Liver (tissue), 3 donors: Measurements from ENCODE around the gene AHI1.

ENCODE experiments used
- EGR1 ChIP-seq, 2 donors: IDR thresholded peaks; 2 replicates each; pipeline ENCODE4 v1.6.1; 2016 to 2018; ENCODE audit warnings: antibody characterized with exemption in 2 of 2, low read depth in 2 of 2
- FOXA1 ChIP-seq: IDR thresholded peaks from 2 replicates; pipeline ENCODE4 v1.6.1; 2016; ENCODE audit warnings: antibody characterized with exemption
- FOXA2 ChIP-seq: IDR thresholded peaks from 2 replicates; pipeline ENCODE4 v1.6.1; 2016; ENCODE audit warnings: antibody characterized with exemption
- GABPA ChIP-seq, 2 donors: IDR thresholded peaks in 1 of 2; conservative IDR thresholded peaks in 1 of 2; 2 replicates each; pipeline ENCODE4 v1.6.1; 2016; ENCODE audit warnings: antibody characterized with exemption in 2 of 2, mild to moderate bottlenecking in 1 of 2, moderate library complexity in 1 of 2
- HNF4G ChIP-seq: IDR thresholded peaks from 2 replicates; pipeline ENCODE4 v1.6.1; 2016; ENCODE audit warnings: antibody characterized with exemption
- JUND ChIP-seq, 2 donors: IDR thresholded peaks; 2 replicates each; pipeline ENCODE4 v1.6.1; 2016; ENCODE audit warnings: antibody characterized with exemption in 2 of 2
- RAD21 ChIP-seq, 2 donors: IDR thresholded peaks; 2 replicates each; pipeline ENCODE4 v1.6.1; 2016; ENCODE audit warnings: antibody characterized with exemption in 2 of 2, mild to moderate bottlenecking in 2 of 2
- RXRA ChIP-seq, 2 donors: IDR thresholded peaks; 2 replicates each; pipeline ENCODE4 v1.6.1; 2017 to 2018; ENCODE audit warnings: antibody characterized with exemption in 2 of 2, mild to moderate bottlenecking in 1 of 2
- TAF1 ChIP-seq: conservative IDR thresholded peaks from 2 replicates; pipeline ENCODE4 v1.6.1; 2016; ENCODE audit warnings: antibody characterized with exemption, mild to moderate bottlenecking
- YY1 ChIP-seq: IDR thresholded peaks from 2 replicates; pipeline ENCODE4 v1.6.1; 2016; ENCODE audit warnings: antibody characterized with exemption, mild to moderate bottlenecking
- TF ChIP-seq, protein P1 (sequence below): fragments of 150-350 bp; IDR thresholded peaks from 2 replicates; pipeline ENCODE4 v1.5.1; 2017; ENCODE audit warnings: improper control_type of control experiment, low read depth, low read length; ENCODE audit not compliant: missing input control
- TF ChIP-seq, protein P2 (sequence below): IDR thresholded peaks from 2 replicates; pipeline ENCODE4 v1.6.1; 2016; ENCODE audit warnings: antibody characterized with exemption, mild to moderate bottlenecking
- TF ChIP-seq, protein P3 (sequence below): IDR thresholded peaks from 2 replicates; pipeline ENCODE4 v1.6.1; 2016; ENCODE audit warnings: antibody characterized with exemption
- TF ChIP-seq, protein P4 (sequence below): IDR thresholded peaks from 2 replicates; pipeline ENCODE4 v1.6.1; 2016; ENCODE audit warnings: antibody characterized with exemption
- donor health status: healthy.
- donor health status: healthy.

DNA sequence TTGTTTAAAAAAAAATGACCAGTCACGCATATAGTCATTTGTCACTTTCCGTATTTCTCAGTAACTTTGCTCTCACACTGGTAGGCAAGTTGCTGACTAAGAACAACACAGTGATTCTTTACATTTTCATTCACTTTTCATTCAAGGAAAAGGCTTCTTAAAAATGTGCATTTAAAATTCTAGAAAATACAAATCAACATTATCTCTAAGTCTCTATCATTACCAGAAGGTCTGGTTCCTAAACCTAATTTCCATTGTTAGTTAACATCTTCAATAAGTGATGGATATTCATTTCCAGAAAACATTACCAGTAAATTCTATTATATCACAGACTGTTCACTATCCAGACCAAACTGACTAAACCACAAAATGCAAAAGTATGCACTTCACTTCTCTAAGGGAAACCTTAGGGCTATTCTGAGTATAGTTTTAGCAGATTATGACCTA is 115.3 kb downstream of the AHI1 start:
- TF ChIP-seq, protein P1, sequence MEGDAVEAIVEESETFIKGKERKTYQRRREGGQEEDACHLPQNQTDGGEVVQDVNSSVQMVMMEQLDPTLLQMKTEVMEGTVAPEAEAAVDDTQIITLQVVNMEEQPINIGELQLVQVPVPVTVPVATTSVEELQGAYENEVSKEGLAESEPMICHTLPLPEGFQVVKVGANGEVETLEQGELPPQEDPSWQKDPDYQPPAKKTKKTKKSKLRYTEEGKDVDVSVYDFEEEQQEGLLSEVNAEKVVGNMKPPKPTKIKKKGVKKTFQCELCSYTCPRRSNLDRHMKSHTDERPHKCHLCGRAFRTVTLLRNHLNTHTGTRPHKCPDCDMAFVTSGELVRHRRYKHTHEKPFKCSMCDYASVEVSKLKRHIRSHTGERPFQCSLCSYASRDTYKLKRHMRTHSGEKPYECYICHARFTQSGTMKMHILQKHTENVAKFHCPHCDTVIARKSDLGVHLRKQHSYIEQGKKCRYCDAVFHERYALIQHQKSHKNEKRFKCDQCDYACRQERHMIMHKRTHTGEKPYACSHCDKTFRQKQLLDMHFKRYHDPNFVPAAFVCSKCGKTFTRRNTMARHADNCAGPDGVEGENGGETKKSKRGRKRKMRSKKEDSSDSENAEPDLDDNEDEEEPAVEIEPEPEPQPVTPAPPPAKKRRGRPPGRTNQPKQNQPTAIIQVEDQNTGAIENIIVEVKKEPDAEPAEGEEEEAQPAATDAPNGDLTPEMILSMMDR = no peak
- TF ChIP-seq, protein P2, sequence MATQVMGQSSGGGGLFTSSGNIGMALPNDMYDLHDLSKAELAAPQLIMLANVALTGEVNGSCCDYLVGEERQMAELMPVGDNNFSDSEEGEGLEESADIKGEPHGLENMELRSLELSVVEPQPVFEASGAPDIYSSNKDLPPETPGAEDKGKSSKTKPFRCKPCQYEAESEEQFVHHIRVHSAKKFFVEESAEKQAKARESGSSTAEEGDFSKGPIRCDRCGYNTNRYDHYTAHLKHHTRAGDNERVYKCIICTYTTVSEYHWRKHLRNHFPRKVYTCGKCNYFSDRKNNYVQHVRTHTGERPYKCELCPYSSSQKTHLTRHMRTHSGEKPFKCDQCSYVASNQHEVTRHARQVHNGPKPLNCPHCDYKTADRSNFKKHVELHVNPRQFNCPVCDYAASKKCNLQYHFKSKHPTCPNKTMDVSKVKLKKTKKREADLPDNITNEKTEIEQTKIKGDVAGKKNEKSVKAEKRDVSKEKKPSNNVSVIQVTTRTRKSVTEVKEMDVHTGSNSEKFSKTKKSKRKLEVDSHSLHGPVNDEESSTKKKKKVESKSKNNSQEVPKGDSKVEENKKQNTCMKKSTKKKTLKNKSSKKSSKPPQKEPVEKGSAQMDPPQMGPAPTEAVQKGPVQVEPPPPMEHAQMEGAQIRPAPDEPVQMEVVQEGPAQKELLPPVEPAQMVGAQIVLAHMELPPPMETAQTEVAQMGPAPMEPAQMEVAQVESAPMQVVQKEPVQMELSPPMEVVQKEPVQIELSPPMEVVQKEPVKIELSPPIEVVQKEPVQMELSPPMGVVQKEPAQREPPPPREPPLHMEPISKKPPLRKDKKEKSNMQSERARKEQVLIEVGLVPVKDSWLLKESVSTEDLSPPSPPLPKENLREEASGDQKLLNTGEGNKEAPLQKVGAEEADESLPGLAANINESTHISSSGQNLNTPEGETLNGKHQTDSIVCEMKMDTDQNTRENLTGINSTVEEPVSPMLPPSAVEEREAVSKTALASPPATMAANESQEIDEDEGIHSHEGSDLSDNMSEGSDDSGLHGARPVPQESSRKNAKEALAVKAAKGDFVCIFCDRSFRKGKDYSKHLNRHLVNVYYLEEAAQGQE = no peak
- TF ChIP-seq YY1 (no peak), HNF4G (no peak), GABPA (IDR thresholded peaks at IDR 0.05 in 1 of 2, conservative IDR thresholded peaks at IDR 0.05 in 1 of 2) (no peak), RAD21 (IDR thresholded peaks at IDR 0.05) (no peak), TAF1 (no peak), EGR1 (IDR thresholded peaks at IDR 0.05; ENCODE audit: low read depth in 2 of 2) (no peak), FOXA2 (no peak), JUND (IDR thresholded peaks at IDR 0.05) (no peak), RXRA (IDR thresholded peaks at IDR 0.05) (no peak), FOXA1 (no peak)
- TF ChIP-seq, protein P3, sequence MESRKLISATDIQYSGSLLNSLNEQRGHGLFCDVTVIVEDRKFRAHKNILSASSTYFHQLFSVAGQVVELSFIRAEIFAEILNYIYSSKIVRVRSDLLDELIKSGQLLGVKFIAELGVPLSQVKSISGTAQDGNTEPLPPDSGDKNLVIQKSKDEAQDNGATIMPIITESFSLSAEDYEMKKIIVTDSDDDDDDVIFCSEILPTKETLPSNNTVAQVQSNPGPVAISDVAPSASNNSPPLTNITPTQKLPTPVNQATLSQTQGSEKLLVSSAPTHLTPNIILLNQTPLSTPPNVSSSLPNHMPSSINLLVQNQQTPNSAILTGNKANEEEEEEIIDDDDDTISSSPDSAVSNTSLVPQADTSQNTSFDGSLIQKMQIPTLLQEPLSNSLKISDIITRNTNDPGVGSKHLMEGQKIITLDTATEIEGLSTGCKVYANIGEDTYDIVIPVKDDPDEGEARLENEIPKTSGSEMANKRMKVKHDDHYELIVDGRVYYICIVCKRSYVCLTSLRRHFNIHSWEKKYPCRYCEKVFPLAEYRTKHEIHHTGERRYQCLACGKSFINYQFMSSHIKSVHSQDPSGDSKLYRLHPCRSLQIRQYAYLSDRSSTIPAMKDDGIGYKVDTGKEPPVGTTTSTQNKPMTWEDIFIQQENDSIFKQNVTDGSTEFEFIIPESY = no peak
- TF ChIP-seq, protein P4, sequence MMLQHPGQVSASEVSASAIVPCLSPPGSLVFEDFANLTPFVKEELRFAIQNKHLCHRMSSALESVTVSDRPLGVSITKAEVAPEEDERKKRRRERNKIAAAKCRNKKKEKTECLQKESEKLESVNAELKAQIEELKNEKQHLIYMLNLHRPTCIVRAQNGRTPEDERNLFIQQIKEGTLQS = no peak
